BJ (cell line): ENCODE data around the gene ITM2A. TPM values are rescaled to one million over a fixed set of nuclear protein-coding genes. Genes with fewer than 3 reads are reported as not detected.

Experiments
- CTCF ChIA-PET: fragments of 350-600 bp; formaldehyde crosslinking; extraction: SDS; loops from one replicate; lab custom pipeline; 2021; ENCODE audit warnings: antibody characterized with exemption, inconsistent platforms; lab: Yijun Ruan, JAX
- POLR2A ChIA-PET: fragments of 300-600 bp; sonication (Branson Sonifier 250); formaldehyde crosslinking; extraction: SDS; loops from one replicate; lab custom pipeline; 2021; ENCODE audit warnings: antibody characterized with exemption; lab: Charles Lee
- DNase-seq: peaks from one replicate; pipeline ENCODE4 v3.0.0-alpha.2; 2011; ENCODE audit warnings: low read depth
- H3K27me3 ChIP-seq: 2 replicates; pipeline ENCODE4 v1.6.0; 2011; ENCODE audit warnings: low read length; ENCODE audit not compliant: control insufficient read depth, insufficient read depth
- H3K36me3 ChIP-seq: 2 replicates; pipeline ENCODE4 v1.5.1; 2011; ENCODE audit warnings: low read length; ENCODE audit not compliant: control insufficient read depth, insufficient read depth
- H3K4me3 ChIP-seq: 2 replicates; pipeline ENCODE4 v1.5.1; 2011; ENCODE audit warnings: low read depth, mild to moderate bottlenecking, control low read depth, low read length
- polyA plus RNA-seq: library from polyadenylated mRNA; depleted of rRNA; stranded (reverse); fragments of >200 nt; gene quantifications from 2 replicates; pipeline ENCODE4 v1.2.3, GENCODE V29; 2011; rRNA removed
- TF ChIP-seq, protein P1 (sequence below): IDR thresholded peaks from 2 replicates; pipeline ENCODE4 v1.5.1; 2011; ENCODE audit warnings: low read depth, mild to moderate bottlenecking, control low read depth, inconsistent platforms, low read length, moderate library complexity; ENCODE audit not compliant: insufficient read depth

The ITM2A gene
- polyA plus RNA-seq, 1 experiment = not detected

DNA sequence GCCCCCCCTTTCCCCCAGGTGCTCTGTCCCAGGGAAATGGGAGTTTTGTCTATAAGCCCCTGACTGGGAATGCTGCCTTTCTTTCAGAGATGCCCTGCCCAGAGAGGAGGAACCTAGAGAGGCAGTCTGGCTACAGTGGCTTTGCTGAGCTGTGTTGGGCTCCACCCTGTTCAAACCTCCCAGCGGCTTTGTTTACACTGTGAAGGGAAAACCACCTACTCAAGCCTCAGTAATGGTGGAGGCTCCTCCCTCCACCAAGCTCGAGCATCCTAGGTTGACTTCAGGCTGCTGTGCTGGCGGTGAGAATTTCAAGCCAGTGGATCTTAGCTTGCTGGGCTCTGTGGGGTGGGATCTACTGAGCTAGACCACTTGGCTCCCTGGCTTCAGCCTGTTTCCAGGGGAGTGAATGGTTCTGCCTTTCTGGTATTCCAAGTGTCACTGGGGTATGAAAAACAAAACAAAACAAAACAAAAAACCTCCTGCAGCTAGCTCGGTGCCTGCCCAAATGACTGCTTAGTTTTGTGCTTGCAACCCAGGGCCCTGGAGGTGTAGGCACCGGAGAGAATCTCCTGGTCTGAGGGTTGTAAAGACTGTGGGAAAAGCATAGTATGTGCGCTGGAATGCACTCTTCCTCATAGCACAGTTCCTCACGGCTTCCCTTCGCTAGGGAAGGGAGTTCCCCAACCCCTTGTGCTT lies 41.7 kb downstream of the ITM2A start:
- ChIA-PET CTCF (no interaction called here), POLR2A (no interaction called here)
- no peaks in the 10 kb centered on the region for H3K36me3 ChIP-seq
- DNase-seq = no peak
- TF ChIP-seq, protein P1, sequence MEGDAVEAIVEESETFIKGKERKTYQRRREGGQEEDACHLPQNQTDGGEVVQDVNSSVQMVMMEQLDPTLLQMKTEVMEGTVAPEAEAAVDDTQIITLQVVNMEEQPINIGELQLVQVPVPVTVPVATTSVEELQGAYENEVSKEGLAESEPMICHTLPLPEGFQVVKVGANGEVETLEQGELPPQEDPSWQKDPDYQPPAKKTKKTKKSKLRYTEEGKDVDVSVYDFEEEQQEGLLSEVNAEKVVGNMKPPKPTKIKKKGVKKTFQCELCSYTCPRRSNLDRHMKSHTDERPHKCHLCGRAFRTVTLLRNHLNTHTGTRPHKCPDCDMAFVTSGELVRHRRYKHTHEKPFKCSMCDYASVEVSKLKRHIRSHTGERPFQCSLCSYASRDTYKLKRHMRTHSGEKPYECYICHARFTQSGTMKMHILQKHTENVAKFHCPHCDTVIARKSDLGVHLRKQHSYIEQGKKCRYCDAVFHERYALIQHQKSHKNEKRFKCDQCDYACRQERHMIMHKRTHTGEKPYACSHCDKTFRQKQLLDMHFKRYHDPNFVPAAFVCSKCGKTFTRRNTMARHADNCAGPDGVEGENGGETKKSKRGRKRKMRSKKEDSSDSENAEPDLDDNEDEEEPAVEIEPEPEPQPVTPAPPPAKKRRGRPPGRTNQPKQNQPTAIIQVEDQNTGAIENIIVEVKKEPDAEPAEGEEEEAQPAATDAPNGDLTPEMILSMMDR = no peak
- no peak overlapping the region for H3K4me3 ChIP-seq
- no peaks in the 10 kb centered on the region for H3K27me3 ChIP-seq

Other genes starting within 250 kb of the ITM2A start
- not detected in 2 replicates for gene GPR174, start 222.6 kb downstream of the ITM2A start, polyA plus RNA-seq